HEK293 (cell line): ENCODE results near the gene MMP21.

Experiments used
- SP3 ChIP-seq: fragments of 450-650 bp; formaldehyde crosslinking; IDR thresholded peaks from 2 replicates; pipeline ENCODE4 v1.5.1; 2016; ENCODE audit warnings: missing biosample characterization, missing genetic modification characterization
- TF ChIP-seq, protein P1 (sequence below): fragments of 450-650 bp; formaldehyde crosslinking; IDR thresholded peaks from 2 replicates; pipeline ENCODE4 v1.5.1; 2016; ENCODE audit warnings: missing biosample characterization, missing genetic modification characterization
- TF ChIP-seq, protein P2 (sequence below): fragments of 450-650 bp; formaldehyde crosslinking; IDR thresholded peaks from 2 replicates; pipeline ENCODE4 v1.5.1; 2016; ENCODE audit warnings: missing biosample characterization, missing genetic modification characterization
- TF ChIP-seq, protein P3 (sequence below): fragments of 450-650 bp; formaldehyde crosslinking; IDR thresholded peaks from 2 replicates; pipeline ENCODE4 v1.5.1; 2016; ENCODE audit warnings: missing biosample characterization, missing genetic modification characterization

DNA sequence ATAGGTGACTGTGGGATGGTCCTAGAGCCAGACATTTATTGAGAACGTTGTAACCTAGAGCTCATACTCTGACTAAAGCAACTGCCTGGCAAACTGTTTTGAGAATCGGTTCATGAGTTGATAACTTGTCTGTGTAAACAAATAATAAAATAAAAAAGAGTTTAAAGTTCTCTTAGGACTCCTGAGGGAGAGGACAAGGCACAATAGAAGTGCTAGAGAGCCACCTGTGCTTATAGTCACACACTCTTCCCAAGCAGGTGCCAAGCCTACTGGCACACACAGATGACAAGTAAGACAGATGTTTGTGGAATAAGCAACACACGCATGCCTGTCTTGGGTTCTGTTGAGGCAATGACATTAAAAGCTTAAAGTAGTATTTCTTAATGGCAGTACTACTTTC lies 48.2 kb downstream of the MMP21 start:
- TF ChIP-seq, protein P1, sequence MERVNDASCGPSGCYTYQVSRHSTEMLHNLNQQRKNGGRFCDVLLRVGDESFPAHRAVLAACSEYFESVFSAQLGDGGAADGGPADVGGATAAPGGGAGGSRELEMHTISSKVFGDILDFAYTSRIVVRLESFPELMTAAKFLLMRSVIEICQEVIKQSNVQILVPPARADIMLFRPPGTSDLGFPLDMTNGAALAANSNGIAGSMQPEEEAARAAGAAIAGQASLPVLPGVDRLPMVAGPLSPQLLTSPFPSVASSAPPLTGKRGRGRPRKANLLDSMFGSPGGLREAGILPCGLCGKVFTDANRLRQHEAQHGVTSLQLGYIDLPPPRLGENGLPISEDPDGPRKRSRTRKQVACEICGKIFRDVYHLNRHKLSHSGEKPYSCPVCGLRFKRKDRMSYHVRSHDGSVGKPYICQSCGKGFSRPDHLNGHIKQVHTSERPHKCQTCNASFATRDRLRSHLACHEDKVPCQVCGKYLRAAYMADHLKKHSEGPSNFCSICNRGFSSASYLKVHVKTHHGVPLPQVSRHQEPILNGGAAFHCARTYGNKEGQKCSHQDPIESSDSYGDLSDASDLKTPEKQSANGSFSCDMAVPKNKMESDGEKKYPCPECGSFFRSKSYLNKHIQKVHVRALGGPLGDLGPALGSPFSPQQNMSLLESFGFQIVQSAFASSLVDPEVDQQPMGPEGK (tag by site-specific recombination) = no peak
- TF ChIP-seq, protein P2, sequence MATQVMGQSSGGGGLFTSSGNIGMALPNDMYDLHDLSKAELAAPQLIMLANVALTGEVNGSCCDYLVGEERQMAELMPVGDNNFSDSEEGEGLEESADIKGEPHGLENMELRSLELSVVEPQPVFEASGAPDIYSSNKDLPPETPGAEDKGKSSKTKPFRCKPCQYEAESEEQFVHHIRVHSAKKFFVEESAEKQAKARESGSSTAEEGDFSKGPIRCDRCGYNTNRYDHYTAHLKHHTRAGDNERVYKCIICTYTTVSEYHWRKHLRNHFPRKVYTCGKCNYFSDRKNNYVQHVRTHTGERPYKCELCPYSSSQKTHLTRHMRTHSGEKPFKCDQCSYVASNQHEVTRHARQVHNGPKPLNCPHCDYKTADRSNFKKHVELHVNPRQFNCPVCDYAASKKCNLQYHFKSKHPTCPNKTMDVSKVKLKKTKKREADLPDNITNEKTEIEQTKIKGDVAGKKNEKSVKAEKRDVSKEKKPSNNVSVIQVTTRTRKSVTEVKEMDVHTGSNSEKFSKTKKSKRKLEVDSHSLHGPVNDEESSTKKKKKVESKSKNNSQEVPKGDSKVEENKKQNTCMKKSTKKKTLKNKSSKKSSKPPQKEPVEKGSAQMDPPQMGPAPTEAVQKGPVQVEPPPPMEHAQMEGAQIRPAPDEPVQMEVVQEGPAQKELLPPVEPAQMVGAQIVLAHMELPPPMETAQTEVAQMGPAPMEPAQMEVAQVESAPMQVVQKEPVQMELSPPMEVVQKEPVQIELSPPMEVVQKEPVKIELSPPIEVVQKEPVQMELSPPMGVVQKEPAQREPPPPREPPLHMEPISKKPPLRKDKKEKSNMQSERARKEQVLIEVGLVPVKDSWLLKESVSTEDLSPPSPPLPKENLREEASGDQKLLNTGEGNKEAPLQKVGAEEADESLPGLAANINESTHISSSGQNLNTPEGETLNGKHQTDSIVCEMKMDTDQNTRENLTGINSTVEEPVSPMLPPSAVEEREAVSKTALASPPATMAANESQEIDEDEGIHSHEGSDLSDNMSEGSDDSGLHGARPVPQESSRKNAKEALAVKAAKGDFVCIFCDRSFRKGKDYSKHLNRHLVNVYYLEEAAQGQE (tag by site-specific recombination) = no peak
- TF ChIP-seq SP3 = no peak
- TF ChIP-seq, protein P3, sequence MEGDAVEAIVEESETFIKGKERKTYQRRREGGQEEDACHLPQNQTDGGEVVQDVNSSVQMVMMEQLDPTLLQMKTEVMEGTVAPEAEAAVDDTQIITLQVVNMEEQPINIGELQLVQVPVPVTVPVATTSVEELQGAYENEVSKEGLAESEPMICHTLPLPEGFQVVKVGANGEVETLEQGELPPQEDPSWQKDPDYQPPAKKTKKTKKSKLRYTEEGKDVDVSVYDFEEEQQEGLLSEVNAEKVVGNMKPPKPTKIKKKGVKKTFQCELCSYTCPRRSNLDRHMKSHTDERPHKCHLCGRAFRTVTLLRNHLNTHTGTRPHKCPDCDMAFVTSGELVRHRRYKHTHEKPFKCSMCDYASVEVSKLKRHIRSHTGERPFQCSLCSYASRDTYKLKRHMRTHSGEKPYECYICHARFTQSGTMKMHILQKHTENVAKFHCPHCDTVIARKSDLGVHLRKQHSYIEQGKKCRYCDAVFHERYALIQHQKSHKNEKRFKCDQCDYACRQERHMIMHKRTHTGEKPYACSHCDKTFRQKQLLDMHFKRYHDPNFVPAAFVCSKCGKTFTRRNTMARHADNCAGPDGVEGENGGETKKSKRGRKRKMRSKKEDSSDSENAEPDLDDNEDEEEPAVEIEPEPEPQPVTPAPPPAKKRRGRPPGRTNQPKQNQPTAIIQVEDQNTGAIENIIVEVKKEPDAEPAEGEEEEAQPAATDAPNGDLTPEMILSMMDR = no peak
